ENCODE measurements around the gene FOXJ3. TPM values are rescaled to one million over a fixed set of nuclear protein-coding genes. Genes with fewer than 3 reads are reported as not detected.

The FOXJ3 gene
- total RNA-seq, 1 experiment from 2014 or later = 51.1 TPM

- Histone ChIP-seq H3K9me3 (ENCODE audit: control insufficient read depth in 1 of 2, insufficient read depth in 1 of 2, low read depth in 1 of 2, low read length in 2 of 2) (no peaks in the 10 kb centered on the region), H3K4me2 (ENCODE audit: low read length) (no peak overlapping the region), H4K20me1 (ENCODE audit: insufficient read depth) (no peaks in the 10 kb centered on the region), H3K27me3 (ENCODE audit: insufficient read depth, low read length) (no peaks in the 10 kb centered on the region), H3K4me3 (replicated peaks in 1 of 2; ENCODE audit: low read depth in 1 of 2, low read length in 2 of 2) (no peak overlapping the region), H3K9me2 (ENCODE audit: insufficient read depth) (no peaks in the 10 kb centered on the region), H3K79me2 (ENCODE audit: insufficient read depth, low read length) (no peaks in the 10 kb centered on the region), H3K27ac (ENCODE audit: low read depth, low read length) (no peak overlapping the region), H3K4me1 (ENCODE audit: control insufficient read depth in 1 of 2, insufficient read depth in 2 of 2, low read length in 2 of 2) (peaks cover 0 to 5% of the 10 kb centered on the region in 2 experiments; a peak in 1 of 4 replicates), H3K36me3 (ENCODE audit: control insufficient read depth in 1 of 2, insufficient read depth in 2 of 2, low read length in 2 of 2) (no peaks in the 10 kb centered on the region), H3K9ac (ENCODE audit: low read length) (no peak overlapping the region), H2AFZ (ENCODE audit: low read depth, low read length, poor library complexity, severe bottlenecking) (no peak overlapping the region)
- ChIA-PET CTCF (no interaction called here), RAD21 (ENCODE audit: low non-redundant PET in 1 of 2, low total read pairs in 2 of 2, uncharacterized antibody in 2 of 2, unreplicated experiment in 2 of 2) (no interaction called here), POLR2A (no interaction called here)
- BruUV-seq (replicated peaks) = no TSS peak
- TF ChIP-seq EZH2 (IDR thresholded peaks at IDR 0.05) (no peak), CBX3 (IDR thresholded peaks at IDR 0.05; ENCODE audit: low read depth) (no peak), POLR2AphosphoS5 (IDR thresholded peaks at IDR 0.05; ENCODE audit: low read depth, low read length) (no peak), MAX (IDR thresholded peaks at IDR 0.05) (no peak), ZBTB33 (IDR thresholded peaks at IDR 0.05; ENCODE audit: extremely low read depth, insufficient replicate concordance, low read length) (no peak), ELF1 (IDR thresholded peaks at IDR 0.05; ENCODE audit: borderline replicate concordance, low read depth) (no peak), JUND (IDR thresholded peaks at IDR 0.05) (no peak), REST (IDR thresholded peaks at IDR 0.05; ENCODE audit: low read depth) (no peak), FOSL1 (IDR thresholded peaks at IDR 0.05; ENCODE audit: low read depth) (no peak), SIN3A (IDR thresholded peaks at IDR 0.05; ENCODE audit: low read depth) (no peak), EGR1 (IDR thresholded peaks at IDR 0.05; ENCODE audit: low read depth) (no peak), TCF7L2 (IDR thresholded peaks at IDR 0.05; ENCODE audit: borderline replicate concordance, extremely low read depth, insufficient read depth, insufficient read length) (no peak), POLR2A (IDR thresholded peaks at IDR 0.05; ENCODE audit: borderline replicate concordance, extremely low read depth, insufficient read depth, insufficient read length) (no peak)
- DNase-seq (ENCODE audit: low read depth, low spot score) = no peak
- ATAC-seq = no peak
- intact Hi-C loops (cut with micrococcal nuclease) = loop anchor here (10.0 kb wide), 1 partner anchor 567 kb away; no protein-coding TSS in a partner anchor
These were observed 193.1 kb downstream of the FOXJ3 start for GRCh38 chr1:42141978-42142377.
